ENCODE data around the gene CRMP1.
"Not testable (repeated sequence)": the region's sequence is repeated elsewhere in the genome, so short reads cannot be mapped to it uniquely, and the experiment has no call there.

The CRMP1 gene

GRCh38 chr4:5816851-5817375, 76.0 kb downstream of the CRMP1 start:
- DNase-seq: no peak

- no peak for DNase-seq
Measured at GRCh38 chr4:5816101-5816500, 76.8 kb downstream of the CRMP1 start.

GRCh38 chr4:5815641-5816040, 77.2 kb downstream of the CRMP1 start:
- no peak for DNase-seq

- no peak for DNase-seq
Measured at GRCh38 chr4:5814421-5814820, 78.5 kb downstream of the CRMP1 start.

GRCh38 chr4:5813882-5814255, 79.0 kb downstream of the CRMP1 start:
- no peak for DNase-seq

- DNase-seq: peak; percentile 56
Measured at GRCh38 chr4:5812506-5813229, 80.2 kb downstream of the CRMP1 start.

GRCh38 chr4:5812057-5812456, 80.8 kb downstream of the CRMP1 start:
- not testable (repeated sequence) for DNase-seq

- DNase-seq: no peak
Measured at GRCh38 chr4:5810770-5811430, 82.0 kb downstream of the CRMP1 start.

GRCh38 chr4:5810151-5810550, 82.7 kb downstream of the CRMP1 start:
- no peak for DNase-seq

GRCh38 chr4:5809216-5809776, 83.6 kb downstream of the CRMP1 start:
- DNase-seq: no peak

- DNase-seq: peak; percentile 62
Measured at GRCh38 chr4:5808081-5808741, 84.7 kb downstream of the CRMP1 start.

- DNase-seq: no peak
Measured at GRCh38 chr4:5805270-5805669, 87.6 kb downstream of the CRMP1 start.

GRCh38 chr4:5804656-5805055, 88.2 kb downstream of the CRMP1 start:
- no peak for DNase-seq

- DNase-seq: no peak
Measured at GRCh38 chr4:5802565-5802964, 90.3 kb downstream of the CRMP1 start.

GRCh38 chr4:5801696-5802095, 91.2 kb downstream of the CRMP1 start:
- no peak for DNase-seq

- DNase-seq: no peak
Measured at GRCh38 chr4:5800496-5800895, 92.4 kb downstream of the CRMP1 start.

- no peak for DNase-seq
Measured at GRCh38 chr4:5799406-5799805, 93.5 kb downstream of the CRMP1 start.

- DNase-seq: no peak
Measured at GRCh38 chr4:5798946-5799345, 93.9 kb downstream of the CRMP1 start.

- DNase-seq: peak; percentile 10
Measured at GRCh38 chr4:5798462-5798861, 94.4 kb downstream of the CRMP1 start.

GRCh38 chr4:5797866-5798265, 95.0 kb downstream of the CRMP1 start:
- DNase-seq: no peak

GRCh38 chr4:5796976-5797375, 95.9 kb downstream of the CRMP1 start:
- no peak for DNase-seq

- DNase-seq: no peak
Measured at GRCh38 chr4:5795580-5795979, 97.3 kb downstream of the CRMP1 start.

- no peak for DNase-seq
Measured at GRCh38 chr4:5793514-5793913, 99.4 kb downstream of the CRMP1 start.

- DNase-seq: no peak
Measured at GRCh38 chr4:5791654-5792053, 101.2 kb downstream of the CRMP1 start.

Measured in NCI-H2029 (cell line).